ENCODE data around the gene PRKCH. TPM values are rescaled to one million over a fixed set of nuclear protein-coding genes. Genes with fewer than 3 reads are reported as not detected.

PRKCH gene
- total and polyA plus RNA-seq, 10 of the 15 experiments (the other 5 are each of a cell fraction or from before 2014, with no cell fraction given) = 10.7 to 140 (median 33.2) TPM

GRCh38 chr14:61433169-61433568 lies 111.8 kb downstream of the PRKCH start:
- ChIA-PET RAD21 (ENCODE audit: unreplicated experiment) (interaction anchor here (1.3 to 2.0 kb wide), 4 partner anchors 30 to 137 kb away, joined by 4 to 6 read pairs (median 6); partner anchors contain the start of gene PRKCH), POLR2A (interaction anchor here (0.6 to 1.5 kb wide), 6 partner anchors 23 to 406 kb away, joined by 3 to 7 read pairs (median 3); no protein-coding TSS in a partner anchor), SMC1A (ENCODE audit: uncharacterized antibody, unreplicated experiment) (interaction anchor here (0.6 to 4.2 kb wide), 13 partner anchors 9 to 415 kb away, joined by 3 to 31 read pairs (median 6); no protein-coding TSS in a partner anchor), CTCF (interaction anchor here (0.7 to 1.6 kb wide), 4 partner anchors 9 to 38 kb away, joined by 3 to 8 read pairs (median 4); no protein-coding TSS in a partner anchor)
- H3K36me3 ChIP-seq (ENCODE audit: control insufficient read depth in 2 of 2, insufficient read depth in 2 of 2, low read length in 1 of 2) = no peaks in the 10 kb centered on the region; a peak in 2 of 4 replicates
- H3K4me1 ChIP-seq (ENCODE audit: control insufficient read depth, insufficient read depth, low read length) = peaks cover 27% of the 10 kb centered on the region
- no TSS peak for BruUV-seq (replicated peaks)
- no peak overlapping the region for H3K4me3 ChIP-seq
- ATAC-seq = no peak
- H3K79me2 ChIP-seq (ENCODE audit: control insufficient read depth, insufficient read depth, low read length) = peaks cover 63% of the 10 kb centered on the region
- no peaks in the 10 kb centered on the region for H4K20me1 ChIP-seq (ENCODE audit: control insufficient read depth, insufficient read depth)
- no peak for TF ChIP-seq SUZ12 (IDR thresholded peaks at IDR 0.05; ENCODE audit: unreplicated experiment)
- TF ChIP-seq ZSCAN29 (IDR thresholded peaks at IDR 0.05) = no peak
- TF ChIP-seq EZH2 (IDR thresholded peaks at IDR 0.05; ENCODE audit: borderline replicate concordance, control insufficient read depth, low read depth, low read length) = no peak
- intact Hi-C loops (cut with micrococcal nuclease; ENCODE audit: unreplicated experiment) (no loop called here), in situ Hi-C loops (cut with MboI) (loop anchor here (25.0 kb wide), 1 partner anchor 121 kb away; the partner anchor contains the start of gene PRKCH)
- H3K27me3 ChIP-seq (replicated peaks in 1 of 2; ENCODE audit: control insufficient read depth in 2 of 2, insufficient read depth in 2 of 2, low read length in 1 of 2) = no peaks in the 10 kb centered on the region
- H3K27ac ChIP-seq (ENCODE audit: control insufficient read depth, insufficient read depth) = no peak overlapping the region; the same call in 1 of the 2 replicates
- FAIRE-seq = no peak
- H3K4me2 ChIP-seq (ENCODE audit: control insufficient read depth, insufficient read depth) = no peak overlapping the region
- no peak overlapping the region for H2AFZ ChIP-seq (ENCODE audit: control insufficient read depth, low read depth, low read length)
- DNase-seq (ENCODE audit: low read depth, low spot score) = no peak
- 0% methylated on average over 1 of the region's 1 CpG for WGBS (ENCODE audit: insufficient coverage, insufficient replicate concordance, low lambda C conversion rate, missing lambda C conversion rate)
- H3K9me3 ChIP-seq (replicated peaks; ENCODE audit: control insufficient read depth, insufficient read depth, low read length) = peaks cover 12% of the 10 kb centered on the region
- no peak overlapping the region for H3K9ac ChIP-seq (ENCODE audit: control insufficient read depth, insufficient read depth, low read length)

GRCh38 chr14:61433828-61434227 lies 112.4 kb downstream of the PRKCH start:
- Histone ChIP-seq H3K9ac (ENCODE audit: control insufficient read depth, insufficient read depth, low read length) (no peak overlapping the region), H3K79me2 (ENCODE audit: control insufficient read depth, insufficient read depth, low read length) (peaks cover 60% of the 10 kb centered on the region), H3K4me3 (no peak overlapping the region), H3K4me1 (ENCODE audit: control insufficient read depth, insufficient read depth, low read length) (peaks cover 30% of the 10 kb centered on the region), H3K36me3 (ENCODE audit: control insufficient read depth in 2 of 2, insufficient read depth in 2 of 2, low read length in 1 of 2) (no peaks in the 10 kb centered on the region; a peak in 2 of 4 replicates), H3K9me3 (replicated peaks; ENCODE audit: control insufficient read depth, insufficient read depth, low read length) (peaks cover 12% of the 10 kb centered on the region), H3K27me3 (replicated peaks in 1 of 2; ENCODE audit: control insufficient read depth in 2 of 2, insufficient read depth in 2 of 2, low read length in 1 of 2) (no peaks in the 10 kb centered on the region), H3K4me2 (ENCODE audit: control insufficient read depth, insufficient read depth) (no peak overlapping the region), H4K20me1 (ENCODE audit: control insufficient read depth, insufficient read depth) (no peaks in the 10 kb centered on the region), H3K27ac (ENCODE audit: control insufficient read depth, insufficient read depth) (no peak overlapping the region), H2AFZ (ENCODE audit: control insufficient read depth, low read depth, low read length) (no peak overlapping the region)
- POLR2A ChIA-PET = interaction anchor here (0.7 to 1.1 kb wide), 3 partner anchors 31 to 86 kb away, joined by 3 read pairs; no protein-coding TSS in a partner anchor
- in situ Hi-C loops (cut with MboI) (loop anchor here (25.0 kb wide), 1 partner anchor 122 kb away; the partner anchor contains the start of gene PRKCH), intact Hi-C loops (cut with micrococcal nuclease; ENCODE audit: unreplicated experiment) (no loop called here)
- no peak for FAIRE-seq
- BruUV-seq (replicated peaks) = no TSS peak
- no peak for ATAC-seq
- DNase-seq (ENCODE audit: low read depth, low spot score) = no peak
- SMC1A ChIA-PET (ENCODE audit: uncharacterized antibody, unreplicated experiment) = interaction anchor here (0.7 to 4.2 kb wide), 10 partner anchors 9 to 138 kb away, joined by 3 to 31 read pairs (median 4); no protein-coding TSS in a partner anchor
- RAD21 ChIA-PET (ENCODE audit: unreplicated experiment) = interaction anchor here (1.1 to 1.7 kb wide), 3 partner anchors 30 to 137 kb away, joined by 4 to 5 read pairs (median 4); no protein-coding TSS in a partner anchor
- 36% methylated on average over 1 of the region's 1 CpG for WGBS (ENCODE audit: insufficient coverage, insufficient replicate concordance, low lambda C conversion rate, missing lambda C conversion rate)
- TF ChIP-seq ZNF207 (IDR thresholded peaks at IDR 0.05; ENCODE audit: borderline replicate concordance) (no peak), BACH1 (IDR thresholded peaks at IDR 0.05; ENCODE audit: borderline replicate concordance) (no peak), CBX3 (IDR thresholded peaks at IDR 0.05; ENCODE audit: borderline replicate concordance, low read depth) (no peak), NFYB (IDR thresholded peaks at IDR 0.05; ENCODE audit: insufficient read depth, low read depth, low read length) (no peak), MYB (IDR thresholded peaks at IDR 0.05; ENCODE audit: borderline replicate concordance, low read depth, low read length) (no peak)
- CTCF ChIA-PET = interaction anchor here (0.7 to 1.6 kb wide), 4 partner anchors 22 to 112 kb away, joined by 3 to 8 read pairs (median 4); no protein-coding TSS in a partner anchor

All from GM12878 (cell line).